Activated B cell treated with CpG ODN at 0.5 μM for 24 hours (primary cell): ENCODE data around the gene SLC18A3. TPM values are rescaled to one million over a fixed set of nuclear protein-coding genes. Genes with fewer than 3 reads are reported as not detected.

Source experiments
- ATAC-seq: fragments of 200-7000 bp; cut with Tn5 transposase; one replicate; pipeline ENCODE4 v1.10.0; 2021; ENCODE audit warnings: low read depth, mild to moderate bottlenecking, moderate library complexity
- CTCF ChIA-PET: fragments of 350-600 bp; sonication (Branson Sonifier 250); formaldehyde crosslinking; loops from one replicate; lab custom pipeline; 2021; ENCODE audit warnings: antibody characterized with exemption; lab: Charles Lee
- POLR2A ChIA-PET: fragments of 350-600 bp; sonication (Branson Sonifier 250); formaldehyde crosslinking; loops from one replicate; lab custom pipeline; 2021; ENCODE audit warnings: antibody characterized with exemption; lab: Charles Lee
- DNase-seq: peaks from one replicate; pipeline ENCODE4 v3.0.0; 2022
- H3K27ac Mint-ChIP-seq: one replicate; pipeline ENCODE4 v1.8.0; 2020; ENCODE audit warnings: mixed read lengths
- H3K27me3 Mint-ChIP-seq: one replicate; pipeline ENCODE4 v1.8.0; 2021; ENCODE audit warnings: mixed read lengths
- H3K36me3 Mint-ChIP-seq: one replicate; pipeline ENCODE4 v1.8.0; 2021; ENCODE audit warnings: low read depth, mixed read lengths
- H3K4me1 Mint-ChIP-seq: one replicate; pipeline ENCODE4 v1.8.0; 2021; ENCODE audit warnings: mixed read lengths
- H3K4me3 Mint-ChIP-seq: one replicate; pipeline ENCODE4 v1.8.0; 2020; ENCODE audit warnings: mild to moderate bottlenecking, mixed read lengths
- H3K9me3 Mint-ChIP-seq: one replicate; pipeline ENCODE4 v1.8.0; 2020; ENCODE audit warnings: mixed read lengths
- CTCF ChIP-seq: fragments of 200-600 bp; IDR thresholded peaks from one replicate; pipeline ENCODE4 v1.8.0; 2022; ENCODE audit warnings: antibody characterized with exemption, mild to moderate bottlenecking
- intact Hi-C: fragments of 100-400 bp; cut with micrococcal nuclease; formaldehyde crosslinking; loops from one replicate; pipeline ENCODE4 v1.15.1; 2024
- total RNA-seq: library from RNA; stranded (reverse); gene quantifications from 2 replicates; pipeline ENCODE4 v1.2.3, GENCODE V29; 2022

Gene SLC18A3
- total RNA-seq, 1 donor from 2014 or later = not detected

GRCh38 chr10:49597426-49598163, 12.5 kb upstream of the SLC18A3 start:
- ChIA-PET POLR2A (no interaction called here), CTCF (no interaction called here)
- Mint-ChIP-seq H3K4me1 (no peaks in the 10 kb centered on the region), H3K27ac (no peak overlapping the region), H3K36me3 (no peaks in the 10 kb centered on the region), H3K4me3 (no peak overlapping the region), H3K9me3 (no peaks in the 10 kb centered on the region), H3K27me3 (peaks cover 25% of the 10 kb centered on the region)
- no peak for TF ChIP-seq CTCF
- DNase-seq = no peak
- no peak for ATAC-seq
- intact Hi-C loops = no loop called here

- CTCF ChIA-PET = no interaction called here
- Mint-ChIP-seq H3K4me1 (no peaks in the 10 kb centered on the region), H3K9me3 (no peaks in the 10 kb centered on the region), H3K36me3 (no peaks in the 10 kb centered on the region), H3K27me3 (peaks cover 24% of the 10 kb centered on the region), H3K27ac (no peak overlapping the region), H3K4me3 (no peak overlapping the region)
- no peak for TF ChIP-seq CTCF
- intact Hi-C loops = no loop called here
- no peak for DNase-seq
- POLR2A ChIA-PET = no interaction called here
- ATAC-seq = no peak
Observed at GRCh38 chr10:49598164-49598856, 11.8 kb upstream of the SLC18A3 start.

- no peaks in the 10 kb centered on the region for H3K36me3 Mint-ChIP-seq
- ATAC-seq (no peak), DNase-seq (no peak)
- TF ChIP-seq CTCF = no peak
- CTCF ChIA-PET = no interaction called here
- no peaks in the 10 kb centered on the region for H3K9me3 Mint-ChIP-seq
- intact Hi-C loops = no loop called here
- H3K27me3 Mint-ChIP-seq = peaks cover 27% of the 10 kb centered on the region
- no peak overlapping the region for H3K27ac Mint-ChIP-seq
- POLR2A ChIA-PET = no interaction called here
- no peak overlapping the region for H3K4me3 Mint-ChIP-seq
- no peaks in the 10 kb centered on the region for H3K4me1 Mint-ChIP-seq
Observed at GRCh38 chr10:49598986-49599385, 11.1 kb upstream of the SLC18A3 start.

GRCh38 chr10:49599546-49599945, 10.6 kb upstream of the SLC18A3 start:
- peaks cover 31% of the 10 kb centered on the region for H3K27me3 Mint-ChIP-seq
- no peaks in the 10 kb centered on the region for H3K9me3 Mint-ChIP-seq
- no peaks in the 10 kb centered on the region for H3K4me1 Mint-ChIP-seq
- ChIA-PET CTCF (no interaction called here), POLR2A (no interaction called here)
- H3K36me3 Mint-ChIP-seq = no peaks in the 10 kb centered on the region
- H3K4me3 Mint-ChIP-seq = no peak overlapping the region
- DNase-seq (no peak), ATAC-seq (no peak)
- intact Hi-C loops = no loop called here
- no peak for TF ChIP-seq CTCF
- no peak overlapping the region for H3K27ac Mint-ChIP-seq

- no peak for TF ChIP-seq CTCF
Observed at GRCh38 chr10:49600046-49600445, 10.1 kb upstream of the SLC18A3 start.

More at GRCh38 chr10:49600046-49600445, 10.1 kb upstream of the SLC18A3 start:
- Mint-ChIP-seq H3K27me3 (peaks cover 34% of the 10 kb centered on the region), H3K27ac (no peak overlapping the region), H3K4me3 (no peak overlapping the region), H3K4me1 (no peaks in the 10 kb centered on the region), H3K9me3 (no peaks in the 10 kb centered on the region), H3K36me3 (no peaks in the 10 kb centered on the region)
- ChIA-PET POLR2A (no interaction called here), CTCF (no interaction called here)
- ATAC-seq (no peak), DNase-seq (no peak)
- intact Hi-C loops = no loop called here
